Lower leg skin (tissue), 4 donors: ENCODE measurements around the gene ARHGAP9. TPM values are rescaled to one million over a fixed set of nuclear protein-coding genes. Genes with fewer than 3 reads are reported as not detected.
"Not testable (repeated sequence)": the region's sequence is repeated elsewhere in the genome, so short reads cannot be mapped to it uniquely, and the experiment has no call there.

Experiments used
- DNase-seq, 2 donors: peaks; one replicate each; pipeline ENCODE4 v3.0.0-alpha.2; 2019; ENCODE audit warnings: low spot score in 2 of 2
- H3K4me3 ChIP-seq: fragments of 200-600 bp; sonication (generic); 2 replicates; pipeline ENCODE4 v1.5.1; 2017; ENCODE audit warnings: mild to moderate bottlenecking, low read depth; ENCODE audit not compliant: poor library complexity, severe bottlenecking
- POLR2A ChIP-seq, 2 donors: fragments of 450-650 bp; IDR thresholded peaks; one replicate each; pipeline ENCODE4 v1.6.1; 2016 to 2017; ENCODE audit warnings: antibody characterized with exemption in 2 of 2, mild to moderate bottlenecking in 1 of 2, moderate library complexity in 1 of 2
- WGBS, 2 donors: methylation state at CpG; one replicate each; pipeline ENCODE4 v1.1.5; 2018; 5-methylcytosine and 5-hydroxymethylcytosine counted together
- intact Hi-C: fragments of 100-400 bp; cut with DNase I; formaldehyde crosslinking; loops from one replicate; pipeline ENCODE4 v1.15.0; 2023; ENCODE audit warnings: low total_unique reads
- total RNA-seq, 4 donors: library from RNA; depleted of rRNA; stranded (reverse); fragments of >200 nt; gene quantifications; one replicate each; pipeline ENCODE4 v1.1.0, GENCODE V29; 2016
- TF ChIP-seq, protein P1 (sequence below), 3 donors: fragments of 450-650 bp; IDR thresholded peaks; one replicate each; pipeline ENCODE4 v1.5.1; 2016; ENCODE audit warnings: antibody characterized with exemption in 3 of 3, mild to moderate bottlenecking in 3 of 3, moderate library complexity in 2 of 3

Gene ARHGAP9
- total RNA-seq, 4 donors from 2014 or later = 2.3 to 6.6 (median 3.1) TPM

GRCh38 chr12:57514720-57515407 lies 35.2 kb upstream of the ARHGAP9 start:
- TF ChIP-seq, protein P1, sequence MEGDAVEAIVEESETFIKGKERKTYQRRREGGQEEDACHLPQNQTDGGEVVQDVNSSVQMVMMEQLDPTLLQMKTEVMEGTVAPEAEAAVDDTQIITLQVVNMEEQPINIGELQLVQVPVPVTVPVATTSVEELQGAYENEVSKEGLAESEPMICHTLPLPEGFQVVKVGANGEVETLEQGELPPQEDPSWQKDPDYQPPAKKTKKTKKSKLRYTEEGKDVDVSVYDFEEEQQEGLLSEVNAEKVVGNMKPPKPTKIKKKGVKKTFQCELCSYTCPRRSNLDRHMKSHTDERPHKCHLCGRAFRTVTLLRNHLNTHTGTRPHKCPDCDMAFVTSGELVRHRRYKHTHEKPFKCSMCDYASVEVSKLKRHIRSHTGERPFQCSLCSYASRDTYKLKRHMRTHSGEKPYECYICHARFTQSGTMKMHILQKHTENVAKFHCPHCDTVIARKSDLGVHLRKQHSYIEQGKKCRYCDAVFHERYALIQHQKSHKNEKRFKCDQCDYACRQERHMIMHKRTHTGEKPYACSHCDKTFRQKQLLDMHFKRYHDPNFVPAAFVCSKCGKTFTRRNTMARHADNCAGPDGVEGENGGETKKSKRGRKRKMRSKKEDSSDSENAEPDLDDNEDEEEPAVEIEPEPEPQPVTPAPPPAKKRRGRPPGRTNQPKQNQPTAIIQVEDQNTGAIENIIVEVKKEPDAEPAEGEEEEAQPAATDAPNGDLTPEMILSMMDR (IDR thresholded peaks at IDR 0.05) = no peak
- no peak for TF ChIP-seq POLR2A (IDR thresholded peaks at IDR 0.05)
- 82 to 87% methylated on average over 9 of the region's 9 CpGs for WGBS, 2 donors
- intact Hi-C loops = loop anchor here (5.0 kb wide), 1 partner anchor 1488 kb away; no protein-coding TSS in a partner anchor
- H3K4me3 ChIP-seq = no peak overlapping the region
- DNase-seq = no peak

- H3K4me3 ChIP-seq, intact Hi-C loops, DNase-seq: not testable (repeated sequence)
- WGBS, 2 donors = 92 to 93% methylated on average over 9 of the region's 9 CpGs
Observed at GRCh38 chr12:57514246-57514645, 34.6 kb upstream of the ARHGAP9 start.

GRCh38 chr12:57513677-57514076 lies 34.0 kb upstream of the ARHGAP9 start:
- H3K4me3 ChIP-seq, DNase-seq, intact Hi-C loops: not testable (repeated sequence)
- 92 to 96% methylated on average over 6 of the region's 6 CpGs for WGBS, 2 donors

DNA sequence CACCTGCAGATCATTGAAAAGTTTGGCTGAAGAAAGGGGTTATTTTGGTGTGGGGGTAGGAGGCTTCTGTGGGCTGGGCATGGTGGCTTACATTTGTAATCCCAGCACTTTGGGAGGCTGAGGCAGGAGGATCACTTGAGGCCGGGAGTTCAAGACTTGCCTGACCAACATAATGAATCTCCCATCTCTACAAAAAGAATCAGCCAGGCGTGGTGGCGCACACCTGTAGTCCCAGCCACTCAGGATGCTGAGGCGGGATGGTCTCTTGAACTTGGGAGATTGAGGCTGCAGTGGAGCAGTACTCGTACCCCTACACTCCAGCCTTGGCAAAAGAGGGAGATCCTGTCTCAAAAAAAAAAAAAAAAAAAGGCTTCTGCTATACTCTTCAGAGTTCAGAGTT lies 33.6 kb upstream of the ARHGAP9 start:
- 95 to 98% methylated on average over 5 of the region's 5 CpGs for WGBS, 2 donors
- H3K4me3 ChIP-seq = no peak overlapping the region
- no peak for DNase-seq
- intact Hi-C loops = no loop called here
- no peak for TF ChIP-seq POLR2A (IDR thresholded peaks at IDR 0.05)
- TF ChIP-seq, protein P1 (IDR thresholded peaks at IDR 0.05) = no peak

GRCh38 chr12:57512665-57513064 lies 33.0 kb upstream of the ARHGAP9 start:
- H3K4me3 ChIP-seq = no peak overlapping the region
- DNase-seq = no peak
- WGBS, 2 donors = 89 to 92% methylated on average over 6 of the region's 6 CpGs
- no peak for TF ChIP-seq POLR2A (IDR thresholded peaks at IDR 0.05)
- TF ChIP-seq, protein P1 (IDR thresholded peaks at IDR 0.05) = no peak
- intact Hi-C loops = no loop called here

DNA sequence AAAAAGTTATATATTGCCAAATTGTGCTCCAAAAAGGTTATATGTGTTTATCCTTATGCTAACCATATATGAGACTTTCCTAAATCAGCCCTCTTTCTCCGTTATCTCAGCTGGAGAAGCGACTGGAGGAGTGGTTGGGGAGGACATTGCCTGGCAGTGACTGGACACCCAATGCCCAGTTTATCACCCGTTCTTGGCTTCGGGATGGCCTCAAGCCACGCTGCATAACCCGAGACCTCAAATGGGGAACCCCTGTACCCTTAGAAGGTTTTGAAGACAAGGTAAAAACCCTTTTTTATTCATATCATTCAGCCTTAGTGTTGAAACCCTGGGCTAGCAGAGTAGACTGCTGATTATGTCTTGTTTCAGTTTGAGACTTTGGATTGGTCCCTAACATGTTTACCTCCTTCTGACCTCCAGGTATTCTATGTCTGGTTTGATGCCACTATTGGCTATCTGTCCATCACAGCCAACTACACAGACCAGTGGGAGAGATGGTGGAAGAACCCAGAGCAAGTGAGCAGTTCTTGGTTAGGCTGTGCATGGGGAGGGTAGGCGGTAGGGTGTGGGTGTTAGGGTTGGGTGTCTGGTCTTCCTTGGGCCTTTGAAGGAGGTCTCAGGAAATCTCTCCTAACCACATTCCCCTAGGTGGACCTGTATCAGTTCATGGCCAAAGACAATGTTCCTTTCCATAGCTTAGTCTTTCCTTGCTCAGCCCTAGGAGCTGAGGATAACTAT lies 32.1 kb upstream of the ARHGAP9 start:
- no peak for DNase-seq
- intact Hi-C loops = no loop called here
- TF ChIP-seq, protein P1 (IDR thresholded peaks at IDR 0.05) = no peak
- no peak for TF ChIP-seq POLR2A (IDR thresholded peaks at IDR 0.05)
- WGBS, 2 donors = 96 to 99% methylated on average over 7 of the region's 7 CpGs
- no peak overlapping the region for H3K4me3 ChIP-seq
